GM19397 (cell line): ENCODE measurements around the gene VASN.
"Not testable (repeated sequence)": the region's sequence is repeated elsewhere in the genome, so short reads cannot be mapped to it uniquely, and the experiment has no call there.

Source experiments
- ATAC-seq: cut with Tn5 transposase; IDR thresholded peaks from one replicate; pipeline ENCODE4 v1.9.1; 2021; ENCODE audit warnings: mild to moderate bottlenecking, moderate library complexity; ENCODE audit not compliant: unreplicated experiment

VASN gene

DNA sequence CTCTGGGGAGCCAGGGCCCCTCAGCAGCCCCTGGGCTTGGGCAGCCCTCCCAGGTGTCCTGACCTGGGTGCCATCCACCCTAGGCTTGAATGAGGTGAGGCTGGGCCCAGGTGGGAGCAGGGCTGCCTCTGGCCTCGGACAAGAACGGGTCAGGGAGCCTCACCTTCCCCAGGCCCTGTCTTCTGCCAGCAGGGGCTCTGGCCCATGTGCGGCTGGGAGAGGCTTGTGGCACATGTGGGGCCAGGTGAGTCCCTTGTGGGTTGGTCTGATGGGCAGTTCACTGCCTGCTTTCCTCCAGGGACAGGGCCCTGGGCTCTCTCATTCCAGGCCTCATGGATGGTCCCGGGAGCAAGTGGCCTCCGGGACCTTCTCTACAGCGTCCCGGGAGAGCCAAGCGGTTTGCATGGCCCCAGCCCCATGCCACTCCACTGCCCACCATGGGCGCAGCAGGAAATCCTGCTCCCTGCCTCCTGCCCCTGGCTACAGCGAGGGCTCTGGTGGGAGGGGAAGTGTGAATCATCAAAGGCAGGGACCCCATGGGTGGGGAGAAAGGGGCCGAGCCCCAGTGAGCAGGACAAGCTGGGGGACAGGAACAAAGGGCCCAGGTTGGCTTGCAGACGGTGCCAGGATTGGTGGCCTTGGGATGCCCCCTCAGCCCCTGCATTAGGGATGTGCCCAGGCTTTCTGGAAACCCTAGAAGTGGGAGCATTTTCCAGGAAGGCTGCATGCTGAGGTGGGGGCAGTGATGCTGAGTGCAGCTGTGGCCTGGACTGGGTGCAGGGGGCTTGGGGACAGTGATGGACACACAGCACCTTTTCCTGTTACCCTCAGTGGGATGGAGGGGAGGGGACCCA is 12.2 kb downstream of the VASN start:
- no peak for ATAC-seq

DNA sequence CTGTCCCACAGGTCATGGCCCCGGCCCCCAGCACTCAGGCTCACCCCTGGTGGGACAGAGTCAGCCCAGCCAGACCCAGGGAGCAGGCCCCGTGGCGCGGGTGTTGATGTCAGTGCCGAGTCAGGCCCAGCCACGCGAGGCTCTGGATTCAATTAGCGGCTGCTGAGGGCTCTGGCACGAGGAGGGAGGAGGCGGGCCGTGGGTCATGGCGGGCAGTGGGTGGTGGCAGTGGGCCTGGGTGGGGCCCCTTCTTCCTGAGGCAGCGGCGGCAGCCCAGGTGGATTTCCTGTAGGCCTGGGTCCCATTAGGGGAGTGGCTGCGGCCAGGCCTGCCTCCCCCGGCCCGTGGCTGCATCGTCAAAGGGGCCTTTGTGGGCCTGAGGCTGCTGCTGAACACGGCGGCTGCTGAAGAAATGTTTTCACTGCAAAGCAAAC is 12.9 kb downstream of the VASN start:
- ATAC-seq, result no peak

DNA sequence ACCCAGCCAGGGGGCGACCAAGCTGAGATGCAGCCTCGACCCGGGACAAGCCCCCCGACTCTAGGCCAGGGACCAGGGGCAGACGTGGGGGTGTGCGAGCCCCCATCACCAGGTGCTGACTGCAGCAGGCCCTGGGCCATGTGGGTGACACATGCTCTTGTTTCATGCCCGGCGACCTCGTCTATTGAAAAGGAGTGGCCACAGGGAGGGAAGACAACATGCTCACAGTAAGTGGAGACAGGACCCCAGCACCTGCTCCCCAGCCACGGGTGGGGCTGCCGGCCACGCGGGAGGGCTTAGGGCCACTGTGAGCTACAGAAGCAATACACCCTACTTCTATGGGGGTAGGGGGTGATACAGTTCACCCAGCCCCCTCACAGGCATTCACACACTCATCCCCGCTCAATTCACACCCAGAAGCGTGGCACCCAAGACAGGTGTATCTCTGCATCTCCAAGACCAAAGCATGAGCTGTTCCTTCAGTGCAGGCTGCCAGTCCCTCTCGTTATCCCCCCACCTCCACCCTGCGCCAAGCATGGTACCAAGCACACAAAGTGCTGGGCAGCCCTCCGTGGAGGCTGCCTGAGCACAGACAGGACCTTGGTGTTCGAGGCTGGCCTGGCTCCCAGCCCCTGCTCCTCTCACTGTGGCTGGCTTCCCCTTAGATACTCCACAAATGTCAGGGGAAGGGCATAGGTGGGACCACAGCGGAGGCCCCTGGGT is 13.6 kb downstream of the VASN start:
- ATAC-seq, result no peak

DNA sequence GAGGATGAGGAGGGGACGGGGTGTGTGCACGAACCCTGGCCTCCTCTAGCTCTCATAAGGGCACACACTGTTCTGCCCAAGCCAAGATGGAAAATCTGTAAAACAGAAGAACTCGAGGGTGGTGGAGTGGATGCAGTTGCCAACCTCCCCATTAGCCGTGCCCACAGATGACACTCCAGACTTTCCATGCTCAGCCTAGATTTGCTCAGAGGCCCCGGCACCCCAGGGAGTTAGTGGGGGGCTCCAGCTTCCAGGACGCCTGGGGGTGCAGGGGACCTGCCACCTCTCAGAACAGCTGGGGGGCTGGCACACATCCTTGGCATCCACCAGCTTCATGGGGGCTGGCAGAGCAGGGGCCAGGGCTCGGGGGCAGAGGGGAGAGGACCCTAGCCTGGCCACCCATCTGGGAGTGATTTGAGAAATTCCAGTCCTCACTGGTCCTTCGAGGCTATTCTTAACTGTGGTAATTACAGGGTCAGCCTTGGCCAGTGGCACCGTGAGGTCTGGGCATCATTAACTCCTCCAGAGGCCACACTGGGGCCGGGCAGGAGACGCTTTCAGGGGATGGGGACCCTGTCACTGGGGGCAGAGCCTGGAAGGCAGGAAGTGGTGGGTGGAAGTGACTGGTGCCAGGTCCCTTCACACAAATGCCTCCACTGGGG is 14.3 kb downstream of the VASN start:
- no peak for ATAC-seq

DNA sequence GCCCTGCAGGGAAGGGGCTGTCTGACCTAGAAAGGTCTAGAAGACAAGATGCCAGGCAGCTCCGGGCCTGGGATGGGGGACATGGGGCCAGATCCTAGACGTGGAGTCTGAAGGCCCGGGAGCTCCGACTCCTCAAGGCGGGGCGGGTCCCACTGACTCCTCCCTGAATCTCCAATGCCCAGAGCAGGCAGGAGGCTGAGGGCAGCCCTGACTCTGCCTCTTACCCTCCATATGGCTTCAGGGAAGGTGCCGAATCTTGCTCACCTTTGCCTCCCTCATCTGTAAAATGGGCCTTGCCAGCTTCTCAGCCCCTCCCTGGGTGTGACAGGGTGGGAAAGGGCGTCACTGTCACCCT is 14.8 kb downstream of the VASN start:
- no peak for ATAC-seq

DNA sequence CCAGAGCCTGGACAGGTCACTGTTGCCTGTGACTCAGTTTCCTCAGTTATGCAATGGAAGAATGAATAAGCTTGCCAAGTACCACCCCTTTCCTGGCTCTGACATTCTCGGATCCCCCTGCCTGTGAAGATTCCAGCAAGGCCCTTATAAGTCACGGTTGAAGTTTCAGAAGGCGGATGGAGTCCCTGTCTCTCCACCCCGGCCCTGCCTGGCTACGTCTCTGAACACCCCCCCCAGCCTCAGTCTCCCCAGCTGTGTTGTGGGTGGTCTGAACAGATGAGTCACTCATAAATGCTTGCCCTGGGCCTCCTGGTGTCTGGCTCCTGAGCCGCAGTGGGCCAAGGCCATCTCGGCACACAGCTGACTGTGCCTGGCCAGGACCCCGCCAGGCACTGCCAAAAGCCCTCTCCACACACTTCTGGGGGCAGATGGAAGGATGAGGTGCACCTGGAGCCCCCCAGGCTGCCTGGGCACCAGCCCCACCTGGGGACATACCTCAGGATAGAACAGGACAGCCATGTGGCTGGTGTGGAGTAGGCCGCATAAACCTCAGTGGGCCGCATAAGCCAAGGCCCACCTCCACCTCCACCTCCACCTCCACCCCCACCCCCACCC is 15.4 kb downstream of the VASN start:
- ATAC-seq, result no peak

DNA sequence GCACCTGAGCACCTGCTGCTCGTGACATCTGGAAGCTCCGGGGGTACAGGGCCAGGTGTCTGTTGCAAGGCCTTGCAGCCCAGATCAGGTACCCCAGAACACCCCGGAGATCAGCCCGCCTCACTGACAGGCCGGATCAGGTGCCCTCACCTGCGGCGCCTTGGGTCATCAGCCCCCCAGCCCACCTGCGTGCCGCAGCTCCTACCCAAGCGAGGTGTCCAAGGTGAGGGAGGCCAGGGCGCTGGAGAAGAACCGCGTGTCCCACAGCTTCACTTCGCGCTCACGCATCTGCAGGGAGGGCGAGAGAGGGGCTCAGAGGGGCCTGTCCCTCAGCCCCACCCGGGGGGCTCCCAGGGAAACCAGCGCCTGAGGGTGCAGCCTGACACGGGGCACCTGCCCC is 16.1 kb downstream of the VASN start:
- no peak for ATAC-seq

DNA sequence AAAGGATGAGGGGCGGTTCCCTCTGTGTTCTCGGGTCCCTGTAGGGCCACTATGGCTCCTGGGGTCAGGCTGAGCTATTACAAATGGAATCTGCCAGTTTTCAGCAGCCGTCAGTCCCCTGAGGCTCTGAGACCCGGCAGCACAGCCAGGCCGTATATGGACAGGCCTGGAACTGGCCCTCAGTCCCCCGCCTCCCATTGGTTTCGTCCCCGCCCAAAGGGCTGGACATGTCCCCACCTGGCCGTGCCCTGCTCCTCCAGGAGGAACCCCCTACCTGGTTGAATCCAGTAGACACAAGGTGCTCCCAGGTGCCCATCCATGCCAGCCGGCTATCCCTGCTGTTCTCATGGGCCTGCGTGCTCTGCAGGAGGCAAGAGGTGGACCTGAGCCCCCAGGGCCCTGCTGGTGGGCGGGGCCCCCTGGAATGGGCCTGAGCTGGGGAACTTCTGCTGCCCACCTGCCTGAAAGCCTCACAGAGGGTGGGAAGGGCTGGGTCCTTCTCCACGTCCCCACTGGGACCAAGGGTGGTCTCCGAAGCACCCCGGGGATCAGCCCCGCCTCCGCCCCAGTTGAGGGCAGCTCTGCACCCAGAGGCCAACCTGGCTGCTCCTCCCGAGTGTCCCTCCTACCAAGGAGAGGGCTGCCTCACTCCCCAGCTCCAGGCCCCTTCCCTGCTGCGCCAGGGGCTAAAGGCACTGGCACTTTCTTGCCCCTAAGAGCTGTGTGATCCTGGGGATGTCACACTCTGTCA is 16.8 kb downstream of the VASN start:
- no peak for ATAC-seq

DNA sequence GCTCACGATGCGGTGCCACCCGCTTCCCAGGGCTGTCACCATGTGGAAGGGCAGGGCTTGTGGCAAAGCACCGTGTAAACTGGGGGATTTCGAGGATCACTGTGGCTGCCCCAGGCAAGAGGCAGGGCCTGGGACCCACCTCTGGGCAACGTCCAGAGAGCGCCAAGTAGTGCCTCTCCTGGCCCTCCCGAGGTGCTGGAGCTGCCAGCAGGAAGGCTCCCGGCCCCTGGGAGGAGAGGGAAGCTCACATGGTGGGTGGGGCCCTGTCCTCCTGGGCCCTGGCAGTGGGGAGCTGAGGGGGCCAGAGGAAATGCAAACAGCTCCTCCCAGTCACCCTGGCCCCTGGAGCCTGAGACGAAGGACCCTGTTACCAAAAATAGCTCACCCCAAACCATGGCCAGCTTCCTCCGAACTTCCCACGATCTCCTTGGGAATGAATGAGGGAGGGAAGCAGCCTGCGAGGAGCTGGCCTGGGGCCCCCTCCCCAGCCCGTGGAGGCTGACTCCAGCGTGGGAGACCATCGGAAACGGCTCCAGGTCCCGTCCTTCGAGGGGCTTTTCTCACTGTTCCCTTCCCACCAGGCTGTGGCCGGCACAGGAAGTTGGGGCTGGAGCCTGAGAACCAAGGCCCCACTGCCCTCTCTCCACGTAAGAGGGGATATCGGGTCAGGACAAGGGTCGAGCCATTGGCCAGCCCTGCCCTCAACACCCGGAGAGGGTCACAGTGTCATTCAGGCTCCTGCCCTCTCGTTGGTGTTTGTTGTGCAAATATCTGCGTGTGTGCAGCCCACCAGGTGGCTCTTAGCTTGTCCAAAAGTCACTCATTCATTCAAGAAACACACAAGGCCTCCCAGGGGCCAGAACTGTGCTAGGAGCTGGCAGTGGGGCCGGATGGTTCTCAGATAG is 17.7 kb downstream of the VASN start:
- no peak for ATAC-seq

DNA sequence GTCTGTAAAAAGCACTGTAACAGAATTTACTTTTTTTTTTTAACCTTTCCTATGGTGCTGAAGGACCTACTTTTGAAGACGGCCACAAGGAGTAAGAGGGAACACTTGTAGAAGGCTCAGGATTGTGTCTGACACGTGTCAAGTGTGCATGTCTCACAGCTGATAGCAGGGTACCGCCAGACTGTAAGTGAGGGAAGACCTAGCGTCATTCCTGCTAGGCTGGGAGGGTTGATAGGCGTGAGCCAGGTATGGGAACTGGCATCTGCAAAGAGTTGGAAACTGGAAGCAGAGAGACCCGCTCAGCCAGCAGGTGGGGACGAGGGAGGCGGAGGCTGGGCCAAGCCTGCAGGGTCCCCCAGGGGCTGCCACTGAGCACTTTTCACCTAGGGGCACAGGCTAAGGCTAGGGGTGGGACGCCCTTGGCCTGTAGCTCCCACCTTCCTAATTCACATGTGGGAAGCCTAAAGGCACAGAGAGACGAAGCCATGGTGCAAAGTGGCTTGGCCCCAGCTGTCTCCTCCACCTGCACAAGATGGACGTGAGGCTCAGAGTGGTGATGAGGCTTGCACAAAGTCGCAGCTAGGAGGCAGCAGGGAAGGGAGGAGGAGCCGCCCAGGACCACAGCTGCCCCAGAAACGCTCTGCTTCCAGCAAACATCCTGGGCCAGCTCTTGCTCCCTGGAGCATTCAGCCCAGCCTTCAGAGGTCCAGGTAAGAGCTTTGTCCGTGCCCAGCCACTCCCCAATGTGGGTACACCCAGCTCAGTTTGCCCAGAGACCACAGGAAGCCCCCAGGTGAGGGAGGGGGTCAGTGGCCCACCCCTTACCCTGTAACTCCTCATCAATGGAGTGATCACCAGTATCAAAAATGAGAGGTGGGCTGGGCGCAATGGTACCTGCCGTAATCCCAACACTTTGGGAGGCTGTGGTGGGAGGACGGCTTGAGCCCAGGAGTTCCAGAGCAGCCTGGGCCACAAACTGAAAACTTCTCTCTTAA is 18.9 kb downstream of the VASN start:
- no peak for ATAC-seq

DNA sequence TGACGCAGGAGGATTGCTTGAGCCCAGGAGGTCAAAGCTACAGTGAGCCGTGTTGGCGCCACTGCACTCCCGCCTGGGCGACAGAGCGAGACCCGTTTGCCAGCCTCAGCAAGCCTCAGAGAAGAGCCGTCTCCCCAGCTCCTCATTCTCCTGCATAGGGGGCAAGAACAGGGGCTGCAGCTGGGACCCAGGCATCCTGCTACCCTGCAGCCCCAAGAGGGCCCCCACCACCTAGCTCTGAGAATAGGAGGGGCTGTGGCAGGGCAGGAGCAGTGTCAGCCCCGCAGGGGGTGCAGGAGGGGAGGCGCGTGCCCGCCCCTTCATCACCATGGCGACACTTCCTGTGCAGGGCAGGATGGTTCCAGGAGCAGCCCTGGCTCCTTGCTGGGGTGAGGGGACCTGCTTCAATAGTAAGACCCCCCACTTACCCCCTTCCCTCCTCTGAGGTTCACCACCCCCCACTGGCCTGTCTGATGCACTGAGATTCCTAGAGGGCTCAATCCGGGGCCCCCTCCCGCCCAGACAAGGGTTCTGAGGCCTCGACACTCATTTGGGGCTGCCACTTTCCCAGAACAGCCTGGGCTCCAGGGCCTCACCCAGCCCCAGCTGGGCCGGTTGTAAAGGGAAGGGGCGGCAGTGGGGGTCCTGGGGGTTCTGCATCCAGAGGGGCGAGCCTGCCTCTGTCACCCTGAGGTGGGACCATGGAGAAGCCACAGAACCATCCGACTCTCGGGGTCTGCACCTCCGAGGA is 20.2 kb downstream of the VASN start:
- no peak for ATAC-seq

DNA sequence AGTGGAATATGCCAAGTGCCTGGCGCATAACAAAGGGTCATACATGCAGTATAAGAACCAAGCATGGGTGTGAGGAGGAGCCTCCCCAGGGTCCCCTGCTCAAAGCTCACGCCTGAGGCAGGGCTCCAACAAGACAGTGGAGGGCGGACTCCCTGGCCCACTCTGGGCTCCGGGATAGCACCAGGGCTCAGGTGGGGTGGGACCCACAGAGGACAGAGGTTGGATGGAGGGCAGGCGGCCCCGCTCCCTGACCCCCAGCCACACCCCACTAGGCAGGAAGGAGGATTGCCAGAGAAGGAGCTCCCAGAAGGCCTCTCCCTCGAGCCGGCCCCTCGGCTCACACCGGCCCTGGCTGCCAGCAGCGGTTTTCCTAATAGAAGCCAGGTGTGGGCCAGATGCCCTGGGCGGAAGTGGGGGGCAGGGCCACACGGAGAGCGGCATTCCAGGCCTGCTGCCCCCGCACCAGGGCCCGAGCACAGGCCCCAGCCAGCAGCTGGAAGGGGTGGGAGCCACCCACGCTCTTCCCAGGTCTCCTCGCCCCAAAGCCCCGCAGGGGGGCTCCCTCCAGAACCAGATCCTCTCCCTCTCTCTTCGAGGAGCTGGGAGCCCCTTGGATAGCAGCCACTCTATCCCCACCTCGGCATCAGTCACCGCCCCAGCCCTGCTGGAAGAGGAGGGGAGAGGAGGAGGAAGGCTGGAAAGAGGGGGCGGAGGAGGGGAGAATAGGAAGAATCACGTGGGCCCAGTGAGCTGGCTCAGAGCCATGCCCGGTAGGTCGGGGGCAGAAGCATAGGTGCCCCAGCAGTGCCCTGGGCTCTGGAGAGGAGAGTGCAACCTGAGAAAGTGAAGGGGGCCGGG is 21.0 kb downstream of the VASN start:
- ATAC-seq, result no peak

DNA sequence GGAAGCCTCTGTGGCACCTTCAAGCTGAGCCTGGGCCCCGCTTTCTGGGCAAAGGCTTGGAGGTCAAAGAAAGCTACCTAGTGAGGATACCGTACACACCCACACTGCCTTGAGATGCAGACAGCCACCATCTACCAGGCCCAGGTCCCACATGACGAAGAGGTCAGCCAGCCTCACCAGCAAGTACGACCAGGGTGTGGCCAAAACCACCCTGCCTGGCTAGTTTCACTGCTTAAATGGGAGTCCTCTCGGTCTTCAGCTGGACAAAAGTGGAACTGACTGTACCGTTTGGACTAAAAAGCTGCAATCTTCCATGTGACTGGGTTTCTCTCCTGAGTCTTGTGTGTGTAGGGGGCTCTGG is 21.6 kb downstream of the VASN start:
- ATAC-seq, result no peak

DNA sequence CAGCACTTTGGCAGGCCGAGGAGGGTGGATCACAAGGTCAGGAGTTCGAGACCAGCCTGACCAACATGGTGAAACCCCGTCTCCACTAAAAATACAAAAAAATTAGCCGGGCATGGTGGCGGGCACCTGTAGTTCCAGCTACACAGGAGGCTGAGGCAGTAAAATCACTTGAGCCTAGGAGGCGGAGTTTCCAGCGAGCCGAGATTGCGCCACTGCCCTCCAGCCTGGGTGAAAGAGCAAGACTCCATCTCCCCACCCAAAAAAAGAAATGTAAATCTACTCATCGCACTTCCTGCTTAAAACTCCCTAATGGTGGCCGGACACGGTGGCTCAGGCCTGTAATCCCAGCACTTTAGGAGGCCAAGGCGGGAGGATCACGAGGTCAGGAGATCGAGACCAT is 22.2 kb downstream of the VASN start:
- not testable (repeated sequence) for ATAC-seq

DNA sequence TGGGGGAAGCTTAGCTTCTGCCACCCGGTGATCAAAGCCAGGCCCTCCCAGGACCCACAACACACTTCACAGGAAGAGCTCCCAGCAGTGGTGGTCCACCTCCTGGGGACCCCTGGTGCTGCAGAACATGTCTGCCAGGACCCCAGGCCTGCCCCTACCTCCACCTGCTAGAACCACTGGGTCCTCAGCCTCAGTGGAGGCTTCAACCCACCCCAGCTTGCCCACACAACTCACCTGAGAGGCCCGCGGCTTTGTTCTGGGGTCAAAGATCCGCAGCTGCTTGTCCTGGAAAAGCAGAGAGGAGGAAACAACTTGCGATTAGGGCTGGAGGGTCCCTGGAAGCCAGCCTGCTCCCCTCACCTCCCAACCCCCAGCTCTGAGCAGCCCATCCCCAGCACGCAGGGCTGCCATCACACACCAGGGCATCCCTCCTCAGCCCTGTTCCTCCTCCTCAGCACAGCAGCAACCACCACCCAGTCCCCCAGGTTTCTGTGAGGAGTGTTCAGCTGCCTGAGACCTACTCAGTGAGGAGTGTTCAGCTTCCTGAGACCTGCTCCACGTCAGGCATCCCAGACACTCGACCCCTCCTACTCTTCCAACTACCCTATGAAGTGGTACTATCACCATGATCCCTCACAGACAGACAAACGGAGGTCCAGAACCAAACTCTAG is 23.5 kb downstream of the VASN start:
- no peak for ATAC-seq

DNA sequence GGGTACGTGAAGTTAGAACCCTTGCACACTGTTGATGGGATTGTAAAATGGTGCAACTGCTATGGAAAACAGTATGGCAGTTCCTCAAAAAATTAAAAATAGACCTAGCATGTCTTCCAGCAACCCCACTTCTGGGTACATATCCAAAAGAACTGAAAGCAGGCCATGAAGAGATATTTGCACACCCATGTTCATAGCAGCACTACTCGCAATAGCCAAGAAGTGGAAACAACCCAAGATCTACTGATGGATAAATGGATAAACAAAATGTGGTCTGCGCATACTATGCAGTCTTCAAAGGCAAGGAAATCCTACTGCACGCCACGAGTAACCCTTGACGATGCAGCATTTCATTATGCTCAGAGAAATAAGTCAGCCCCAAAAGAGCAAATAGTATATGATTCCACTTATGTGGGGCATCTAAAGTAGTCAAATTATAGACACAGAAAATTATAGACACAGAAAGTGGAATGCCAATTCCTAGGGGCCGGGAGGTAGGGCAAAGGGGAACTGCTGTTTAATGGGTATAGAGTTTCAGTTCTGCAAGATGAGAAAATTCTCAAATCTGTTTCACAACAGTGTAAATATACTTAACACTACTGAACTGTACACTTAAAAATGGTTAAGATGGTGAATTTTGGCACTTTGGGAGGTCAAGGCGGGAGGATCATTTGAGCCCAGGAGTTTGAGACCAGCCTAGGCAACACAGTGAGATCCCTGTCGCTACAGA is 27.5 kb downstream of the VASN start:
- no peak for ATAC-seq
